Measurements from ENCODE around the gene SNN.

SNN gene

GRCh38 chr16:11666103-11667055 lies 1.9 kb upstream of the SNN start:
- FAIRE-seq (no peak), DNase-seq (ENCODE audit: low spot score) (no peak)

GRCh38 chr16:11667221-11667823 lies 933 bp upstream of the SNN start:
- no peak for FAIRE-seq

GRCh38 chr16:11668623-11669379 lies 546 bp downstream of the SNN start:
- FAIRE-seq: no peak

More at GRCh38 chr16:11667221-11667823, 933 bp upstream of the SNN start:
- no peak for DNase-seq (ENCODE audit: low spot score)

GRCh38 chr16:11669380-11670146 lies 1.3 kb downstream of the SNN start:
- FAIRE-seq (no peak), DNase-seq (ENCODE audit: low spot score) (no peak)

More at GRCh38 chr16:11668623-11669379, 546 bp downstream of the SNN start:
- no peak for DNase-seq (ENCODE audit: low spot score)

- FAIRE-seq (no peak), DNase-seq (ENCODE audit: low spot score) (no peak)
Measured at GRCh38 chr16:11670171-11671131, 2.2 kb downstream of the SNN start.

GRCh38 chr16:11671271-11671670 lies 3.0 kb downstream of the SNN start:
- DNase-seq (ENCODE audit: low spot score) (no peak), FAIRE-seq (no peak)

GRCh38 chr16:11671676-11672075 lies 3.4 kb downstream of the SNN start:
- DNase-seq (ENCODE audit: low spot score): no peak
- no peak for FAIRE-seq

- DNase-seq (ENCODE audit: low spot score): no peak
- no peak for FAIRE-seq
Measured at GRCh38 chr16:11672206-11673090, 4.2 kb downstream of the SNN start.

- FAIRE-seq (peak; percentile 30), DNase-seq (ENCODE audit: low spot score) (no peak)
Measured at GRCh38 chr16:11673091-11674000, 5.1 kb downstream of the SNN start.

GRCh38 chr16:11674001-11674817 lies 6.0 kb downstream of the SNN start:
- DNase-seq (ENCODE audit: low spot score): no peak

GRCh38 chr16:11674818-11675560 lies 6.7 kb downstream of the SNN start:
- peak; percentile 42 for FAIRE-seq
- peak; percentile 55 for DNase-seq (ENCODE audit: low spot score)

More at GRCh38 chr16:11674001-11674817, 6.0 kb downstream of the SNN start:
- no peak for FAIRE-seq

- FAIRE-seq: no peak
- DNase-seq (ENCODE audit: low spot score): peak; percentile 71
Measured at GRCh38 chr16:11675561-11676511, 7.6 kb downstream of the SNN start.

- FAIRE-seq (no peak), DNase-seq (ENCODE audit: low spot score) (no peak)
Measured at GRCh38 chr16:11676799-11677198, 8.5 kb downstream of the SNN start.

- no peak for DNase-seq (ENCODE audit: low spot score)
- no peak for FAIRE-seq
Measured at GRCh38 chr16:11677451-11677951, 9.2 kb downstream of the SNN start.

All from urothelium cell line (cell line).